Measurements from ENCODE around the gene FKRP. TPM values are rescaled to one million over a fixed set of nuclear protein-coding genes. Genes with fewer than 3 reads are reported as not detected.

FKRP gene, protein sequence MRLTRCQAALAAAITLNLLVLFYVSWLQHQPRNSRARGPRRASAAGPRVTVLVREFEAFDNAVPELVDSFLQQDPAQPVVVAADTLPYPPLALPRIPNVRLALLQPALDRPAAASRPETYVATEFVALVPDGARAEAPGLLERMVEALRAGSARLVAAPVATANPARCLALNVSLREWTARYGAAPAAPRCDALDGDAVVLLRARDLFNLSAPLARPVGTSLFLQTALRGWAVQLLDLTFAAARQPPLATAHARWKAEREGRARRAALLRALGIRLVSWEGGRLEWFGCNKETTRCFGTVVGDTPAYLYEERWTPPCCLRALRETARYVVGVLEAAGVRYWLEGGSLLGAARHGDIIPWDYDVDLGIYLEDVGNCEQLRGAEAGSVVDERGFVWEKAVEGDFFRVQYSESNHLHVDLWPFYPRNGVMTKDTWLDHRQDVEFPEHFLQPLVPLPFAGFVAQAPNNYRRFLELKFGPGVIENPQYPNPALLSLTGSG
- 16.8 TPM for polyA plus RNA-seq (2013, experiment 1 of 2)
- 16.0 TPM for polyA plus RNA-seq (2013, experiment 2 of 2)

DNA sequence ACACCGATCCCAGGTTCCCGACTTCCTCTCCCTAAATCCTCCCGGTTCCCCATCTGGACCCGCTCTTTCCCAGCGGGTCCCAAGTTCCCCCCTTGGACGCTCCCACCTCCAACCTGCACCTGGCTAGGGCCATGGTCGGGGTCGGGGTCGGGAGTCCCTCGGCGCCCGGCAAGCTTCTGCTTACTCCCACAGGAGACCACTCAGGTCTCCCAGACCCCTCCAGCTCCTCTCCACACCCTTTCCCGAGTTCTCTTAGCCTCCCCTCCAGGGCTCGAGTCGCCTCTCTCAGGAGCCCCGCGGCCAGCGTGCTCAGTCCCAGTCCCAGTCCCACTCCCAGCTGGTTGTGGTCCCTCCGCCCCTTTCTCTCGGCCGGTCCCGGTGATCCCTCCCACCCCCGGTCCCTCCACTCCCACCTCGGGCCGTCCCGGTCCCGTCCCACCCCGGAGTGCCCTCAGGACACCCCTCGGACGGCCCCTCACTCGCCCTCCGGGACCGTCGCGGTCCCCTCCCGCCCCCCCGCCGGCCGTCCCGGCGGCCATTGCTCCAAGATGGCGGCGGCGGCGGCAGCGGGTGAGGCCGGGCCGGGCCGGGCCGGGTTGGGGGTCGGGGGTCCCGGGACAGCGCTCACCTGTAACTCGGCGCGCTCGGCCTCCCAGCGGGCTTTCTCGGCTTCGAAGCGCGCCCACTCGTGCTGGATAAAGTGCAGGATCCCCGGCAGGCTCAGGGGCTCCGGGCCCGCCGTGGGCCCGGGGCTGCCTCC is at the start of gene FKRP:
Gene FKRP, plus strand, starts transcription at position 537 of the 760 bp plus-strand sequence. CDS start 9,394 bp downstream, outside the sequence.
- no peaks in the 10 kb centered on the region for H3K9me3 ChIP-seq (replicated peaks in 1 of 2; ENCODE audit: control insufficient read depth in 2 of 2, insufficient read depth in 1 of 2, low read depth in 1 of 2, low read length in 2 of 2)
- H3K27me3 ChIP-seq (ENCODE audit: control insufficient read depth in 3 of 3, insufficient read depth in 3 of 3, low read depth in 1 of 3, low read length in 3 of 3) = no peaks in the 10 kb centered on the region
- H3K4me2 ChIP-seq (ENCODE audit: insufficient read depth, low read length, poor library complexity, severe bottlenecking) = peak within 1 kb of the TSS; percentile 94
- DNase-seq (ENCODE audit: low spot score) = no peak
- peak within 1 kb of the TSS; percentile 56 for H4K8ac ChIP-seq (ENCODE audit: low read depth, low read length)
- H3K79me1 ChIP-seq (ENCODE audit: low read depth, low read length) = peaks cover 19% of the 10 kb centered on the region
- peak within 1 kb of the TSS; percentile 89 for H2BK120ac ChIP-seq (ENCODE audit: low read depth, low read length)
- peak within 1 kb of the TSS; percentile 96 to 97 for H3K4me3 ChIP-seq (ENCODE audit: low read length in 2 of 2)
- H2AK5ac ChIP-seq (ENCODE audit: low read depth, low read length) = peak within 1 kb of the TSS; percentile 92
- peak within 1 kb of the TSS; percentile 32 for H2BK12ac ChIP-seq (ENCODE audit: low read length)
- H3K9ac ChIP-seq (ENCODE audit: low read depth, low read length, poor library complexity) = peak within 1 kb of the TSS; percentile 93
- peaks cover 16 to 20% of the 10 kb centered on the region in 2 donors for H3K4me1 ChIP-seq (ENCODE audit: control insufficient read depth in 2 of 2, insufficient read depth in 1 of 2, low read depth in 1 of 2, low read length in 2 of 2)
- peak within 1 kb of the TSS; percentile 65 for H4K91ac ChIP-seq (ENCODE audit: low read depth, low read length, poor library complexity)
- peak within 1 kb of the TSS; percentile 95 for H2AFZ ChIP-seq (ENCODE audit: low read length)
- H2BK15ac ChIP-seq (ENCODE audit: low read length) = peak within 1 kb of the TSS; percentile 90
- peak within 1 kb of the TSS; percentile 99 for H3K18ac ChIP-seq (ENCODE audit: low read length)
- no CpG with 5 or more reads among the region's 68 CpGs for WGBS, 2 donors (ENCODE audit: extremely low coverage in 2 of 2, insufficient read length in 2 of 2, insufficient replicate concordance in 1 of 2)
- peak within 1 kb of the TSS; percentile 98 for H2BK5ac ChIP-seq (ENCODE audit: low read length)
- peak within 1 kb of the TSS; percentile 83 for H3K23ac ChIP-seq (ENCODE audit: low read depth, low read length, poor library complexity)
- peaks cover 13 to 66% of the 10 kb centered on the region in 2 donors for H3K36me3 ChIP-seq (replicated peaks in 1 of 2; ENCODE audit: control insufficient read depth in 2 of 2, insufficient read depth in 2 of 2, low read length in 2 of 2)
- peak within 1 kb of the TSS; percentile 94 for H3K14ac ChIP-seq (ENCODE audit: low read length)
- peak within 1 kb of the TSS; percentile 78 for H3K27ac ChIP-seq (replicated peaks; ENCODE audit: low read length)
- peak within 1 kb of the TSS; percentile 97 for H3K4ac ChIP-seq (ENCODE audit: low read length)

DNA sequence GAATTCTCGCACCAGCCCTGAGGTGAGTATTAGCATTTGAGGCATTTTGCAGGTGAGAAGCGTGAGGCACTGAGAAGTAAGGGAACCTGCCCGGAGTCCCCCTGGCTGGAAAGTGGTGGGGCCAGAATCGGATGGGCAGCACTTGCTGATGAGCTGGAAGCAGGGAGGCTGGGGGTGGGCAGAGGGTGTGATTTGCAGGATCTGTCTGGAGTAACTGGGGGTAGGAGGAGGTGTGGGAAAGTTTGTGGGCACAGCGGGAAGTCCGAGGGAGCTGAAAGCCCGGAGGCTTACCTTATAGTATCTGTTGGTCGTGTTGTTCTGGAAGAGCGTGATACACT is 49.0 kb upstream of the FKRP start:
- Histone ChIP-seq H3K4me1 (ENCODE audit: control insufficient read depth in 2 of 2, insufficient read depth in 1 of 2, low read depth in 1 of 2, low read length in 2 of 2) (peaks cover 0 to 6% of the 10 kb centered on the region in 2 donors), H3K36me3 (replicated peaks in 1 of 2; ENCODE audit: control insufficient read depth in 2 of 2, insufficient read depth in 2 of 2, low read length in 2 of 2) (peaks cover 62 to 90% of the 10 kb centered on the region in 2 donors), H3K4me2 (ENCODE audit: insufficient read depth, low read length, poor library complexity, severe bottlenecking) (no peak overlapping the region), H4K8ac (ENCODE audit: low read depth, low read length) (no peak overlapping the region), H3K23ac (ENCODE audit: low read depth, low read length, poor library complexity) (no peak overlapping the region), H2BK12ac (ENCODE audit: low read length) (no peak overlapping the region), H3K79me1 (ENCODE audit: low read depth, low read length) (no peaks in the 10 kb centered on the region), H3K9ac (ENCODE audit: low read depth, low read length, poor library complexity) (no peak overlapping the region), H3K18ac (ENCODE audit: low read length) (no peak overlapping the region), H4K91ac (ENCODE audit: low read depth, low read length, poor library complexity) (no peak overlapping the region), H2BK120ac (ENCODE audit: low read depth, low read length) (no peak overlapping the region), H3K27me3 (ENCODE audit: control insufficient read depth in 3 of 3, insufficient read depth in 3 of 3, low read depth in 1 of 3, low read length in 3 of 3) (no peaks in the 10 kb centered on the region), H3K9me3 (replicated peaks in 1 of 2; ENCODE audit: control insufficient read depth in 2 of 2, insufficient read depth in 1 of 2, low read depth in 1 of 2, low read length in 2 of 2) (peaks cover under 1 to 4% of the 10 kb centered on the region in 2 donors), H3K27ac (replicated peaks; ENCODE audit: low read length) (no peak overlapping the region), H2AFZ (ENCODE audit: low read length) (no peak overlapping the region), H3K4me3 (ENCODE audit: low read length in 2 of 2) (no peak overlapping the region), H3K4ac (ENCODE audit: low read length) (no peak overlapping the region), H2BK15ac (ENCODE audit: low read length) (no peak overlapping the region), H2AK5ac (ENCODE audit: low read depth, low read length) (no peak overlapping the region), H2BK5ac (ENCODE audit: low read length) (no peak overlapping the region), H3K14ac (ENCODE audit: low read length) (no peak overlapping the region)
- no peak for DNase-seq (ENCODE audit: low spot score)
- no CpG with 5 or more reads among the region's 9 CpGs for WGBS, 2 donors (ENCODE audit: extremely low coverage in 2 of 2, insufficient read length in 2 of 2, insufficient replicate concordance in 1 of 2)

DNA sequence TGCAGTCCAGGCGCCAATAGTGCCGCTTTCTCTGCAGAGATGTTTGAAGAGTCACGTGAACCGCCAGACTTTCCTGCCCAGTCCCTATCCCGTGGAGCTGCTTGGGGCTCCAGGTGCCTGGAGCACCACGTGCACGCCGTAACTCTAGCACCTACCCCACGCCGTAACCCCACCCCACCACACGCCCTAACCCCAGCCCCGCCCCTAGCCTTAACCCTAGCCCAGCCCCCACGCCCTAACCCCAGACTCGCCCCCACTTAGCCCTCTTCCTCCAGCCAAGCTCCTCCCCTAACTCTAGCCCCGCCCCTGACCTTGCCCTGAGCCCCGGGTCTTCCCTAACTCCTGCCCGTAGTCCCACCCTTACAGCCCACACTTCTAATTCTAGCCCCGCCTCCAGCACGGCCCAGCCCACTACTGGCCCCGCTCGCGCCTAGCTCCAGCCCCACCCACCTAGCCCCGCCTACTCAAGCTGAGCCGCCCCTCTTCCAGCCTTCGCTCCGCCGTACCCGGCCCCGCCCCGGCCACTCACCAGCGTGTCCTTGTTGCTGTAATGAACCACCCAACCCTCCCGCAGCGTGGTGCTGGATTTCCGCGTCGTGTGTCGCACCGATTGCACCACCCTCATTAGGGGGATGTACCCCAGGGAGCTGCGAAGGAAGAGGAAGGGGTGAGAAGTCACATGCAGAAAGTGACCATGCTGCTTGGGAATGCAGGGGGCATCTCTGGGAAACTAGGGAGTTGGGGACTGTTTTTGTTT is 48.5 kb upstream of the FKRP start:
- H2AFZ ChIP-seq (ENCODE audit: low read length) = no peak overlapping the region
- no peak overlapping the region for H3K9ac ChIP-seq (ENCODE audit: low read depth, low read length, poor library complexity)
- no peaks in the 10 kb centered on the region for H3K27me3 ChIP-seq (ENCODE audit: control insufficient read depth in 3 of 3, insufficient read depth in 3 of 3, low read depth in 1 of 3, low read length in 3 of 3)
- H3K4me1 ChIP-seq (ENCODE audit: control insufficient read depth in 2 of 2, insufficient read depth in 1 of 2, low read depth in 1 of 2, low read length in 2 of 2) = peaks cover 0 to 6% of the 10 kb centered on the region in 2 donors
- H3K27ac ChIP-seq (replicated peaks; ENCODE audit: low read length) = no peak overlapping the region
- no peak overlapping the region for H2BK5ac ChIP-seq (ENCODE audit: low read length)
- H3K4ac ChIP-seq (ENCODE audit: low read length) = no peak overlapping the region
- no peak overlapping the region for H2BK15ac ChIP-seq (ENCODE audit: low read length)
- no peak overlapping the region for H2AK5ac ChIP-seq (ENCODE audit: low read depth, low read length)
- no peak overlapping the region for H2BK120ac ChIP-seq (ENCODE audit: low read depth, low read length)
- no peak overlapping the region for H2BK12ac ChIP-seq (ENCODE audit: low read length)
- H3K23ac ChIP-seq (ENCODE audit: low read depth, low read length, poor library complexity) = peak overlapping the region; percentile 44
- H3K79me1 ChIP-seq (ENCODE audit: low read depth, low read length) = no peaks in the 10 kb centered on the region
- peak overlapping the region; percentile 78 for H3K18ac ChIP-seq (ENCODE audit: low read length)
- DNase-seq (ENCODE audit: low spot score) = peak; percentile 89
- H4K8ac ChIP-seq (ENCODE audit: low read depth, low read length) = no peak overlapping the region
- H3K36me3 ChIP-seq (replicated peaks in 1 of 2; ENCODE audit: control insufficient read depth in 2 of 2, insufficient read depth in 2 of 2, low read length in 2 of 2) = peaks cover 58 to 90% of the 10 kb centered on the region in 2 donors
- no CpG with 5 or more reads among the region's 39 CpGs for WGBS, 2 donors (ENCODE audit: extremely low coverage in 2 of 2, insufficient read length in 2 of 2, insufficient replicate concordance in 1 of 2)
- no peak overlapping the region for H3K14ac ChIP-seq (ENCODE audit: low read length)
- no peaks in the 10 kb centered on the region for H3K9me3 ChIP-seq (replicated peaks in 1 of 2; ENCODE audit: control insufficient read depth in 2 of 2, insufficient read depth in 1 of 2, low read depth in 1 of 2, low read length in 2 of 2)
- H3K4me3 ChIP-seq (ENCODE audit: low read length in 2 of 2) = peak overlapping the region in 1 of 2 donors; percentile 70
- H3K4me2 ChIP-seq (ENCODE audit: insufficient read depth, low read length, poor library complexity, severe bottlenecking) = peak overlapping the region; percentile 75
- no peak overlapping the region for H4K91ac ChIP-seq (ENCODE audit: low read depth, low read length, poor library complexity)
